ENCODE results near the gene ARG1. TPM values are rescaled to one million over a fixed set of nuclear protein-coding genes. Genes with fewer than 3 reads are reported as not detected.

ARG1 gene
- total and polyA plus RNA-seq, 2 of the 4 experiments (the other 2 are of a cell fraction), result not detected

- TF ChIP-seq SMC3 (IDR thresholded peaks at IDR 0.05; ENCODE audit: low read depth, low read length), result no peak
These were observed at the start of gene ARG1 (continued) for GRCh38 chr6:131572686-131573415.

GRCh38 chr6:131523988-131524673 lies 48.9 kb upstream of the ARG1 start:
- Histone ChIP-seq H3K9me3 (ENCODE audit: control insufficient read depth, insufficient read depth, low read length) (0 out of 2 replicates have a peak, but pooled peaks cover 2% of the 10 kb centered on the region), H4K20me1 (ENCODE audit: insufficient read depth, low read length) (no peaks in the 10 kb centered on the region), H3K36me3 (ENCODE audit: control insufficient read depth, insufficient read depth, low read length) (no peaks in the 10 kb centered on the region), H3K4me1 (ENCODE audit: control insufficient read depth, insufficient read depth, low read length) (no peaks in the 10 kb centered on the region), H4K5ac (ENCODE audit: low read depth, low read length) (no peak overlapping the region), H3K4me2 (ENCODE audit: low read depth, low read length) (no peak overlapping the region), H3K4me3 (ENCODE audit: insufficient read depth, low read depth, low read length) (no peak overlapping the region), H3K27me3 (ENCODE audit: control insufficient read depth, insufficient read depth, low read length) (no peaks in the 10 kb centered on the region; the same call in 1 of the 2 replicates), H3K56ac (ENCODE audit: extremely low read depth, insufficient read depth, low read length) (no peak overlapping the region), H3K18ac (ENCODE audit: low read depth, low read length) (no peak overlapping the region), H2BK5ac (ENCODE audit: low read depth, low read length, poor library complexity, severe bottlenecking) (no peak overlapping the region), H2AK5ac (ENCODE audit: low read depth, low read length) (no peak overlapping the region), H2AK9ac (replicated peaks; ENCODE audit: low read depth, low read length, poor library complexity) (no peak overlapping the region), H2BK15ac (ENCODE audit: low read depth, low read length) (no peak overlapping the region), H3K4ac (ENCODE audit: low read depth, low read length) (no peak overlapping the region), H2AFZ (replicated peaks; ENCODE audit: low read length, poor library complexity) (no peak overlapping the region), H2BK120ac (ENCODE audit: low read depth, low read length) (no peak overlapping the region), H4K8ac (ENCODE audit: low read depth in 2 of 2, low read length in 2 of 2) (no peak overlapping the region), H2BK20ac (ENCODE audit: low read depth, low read length) (no peak overlapping the region), H3K27ac (ENCODE audit: insufficient read depth, low read length) (no peak overlapping the region), H3K14ac (replicated peaks; ENCODE audit: low read depth, low read length) (no peak overlapping the region), H3K23ac (ENCODE audit: low read depth, low read length) (no peak overlapping the region), H3K9me1 (ENCODE audit: insufficient read depth, low read length) (no peaks in the 10 kb centered on the region), H3K9ac (ENCODE audit: low read depth, low read length) (no peak overlapping the region), H3K79me1 (ENCODE audit: low read depth in 1 of 2, low read length in 2 of 2) (no peaks in the 10 kb centered on the region), H4K91ac (ENCODE audit: insufficient read depth, low read depth, low read length) (no peak overlapping the region)
- DNase-seq (no peak), ATAC-seq (ENCODE audit: low read depth) (no peak)
- POLR2A ChIA-PET (ENCODE audit: unreplicated experiment), result no interaction called here
- BruUV-seq (replicated peaks), result no TSS peak
- CTCF ChIA-PET, result no interaction called here
- intact Hi-C loops (cut with micrococcal nuclease) (no loop called here), in situ Hi-C loops (cut with MboI; ENCODE audit: low sequenced_read_pairs) (no loop called here), dilution Hi-C loops (cut with HindIII; ENCODE audit: low sequenced_read_pairs, unreplicated experiment) (no loop called here)
- WGBS, 2 experiments (ENCODE audit: extremely low coverage in 2 of 2, insufficient read length in 1 of 2), result no CpG with 5 or more reads among the region's 1 CpG
- no peak for TF ChIP-seq USF2 (IDR thresholded peaks at IDR 0.05; ENCODE audit: low read depth, low read length)
- no peak for TF ChIP-seq POLR2A (IDR thresholded peaks at IDR 0.05; ENCODE audit: low read depth, low read length)
- no peak for TF ChIP-seq RAD21 (IDR thresholded peaks at IDR 0.05; ENCODE audit: low read length)
- TF ChIP-seq RFX5 (IDR thresholded peaks at IDR 0.05; ENCODE audit: low read depth, low read length), result no peak
- TF ChIP-seq RCOR1 (IDR thresholded peaks at IDR 0.05; ENCODE audit: insufficient replicate concordance, low read length), result no peak
- TF ChIP-seq MXI1 (IDR thresholded peaks at IDR 0.05; ENCODE audit: borderline replicate concordance, low read depth, low read length), result no peak
- no peak for TF ChIP-seq CHD1 (IDR thresholded peaks at IDR 0.05; ENCODE audit: low read depth, low read length)
- no peak for TF ChIP-seq NFE2L2 (IDR thresholded peaks at IDR 0.05; ENCODE audit: low read depth, low read length)
- no peak for TF ChIP-seq SMC3 (IDR thresholded peaks at IDR 0.05; ENCODE audit: low read depth, low read length)
- TF ChIP-seq CTCF (conservative IDR thresholded peaks at IDR 0.05; ENCODE audit: low read depth, low read length), result no peak
- no peak for TF ChIP-seq ELK1 (IDR thresholded peaks at IDR 0.05; ENCODE audit: borderline replicate concordance, low read depth, low read length)
- no peak for TF ChIP-seq MAFK (IDR thresholded peaks at IDR 0.05; ENCODE audit: low read depth, low read length)
